SK-N-SH (cell line): ENCODE data around the gene FLT3LG.

Experiments
- CTCF ChIP-seq: fragments of 200-600 bp; sonication (generic); IDR thresholded peaks from 2 replicates; pipeline ENCODE4 v1.6.1; 2017; ENCODE audit warnings: antibody characterized with exemption, mild to moderate bottlenecking, moderate library complexity
- IRF3 ChIP-seq: fragments of 150-350 bp; IDR thresholded peaks from 2 replicates; pipeline ENCODE4 v1.6.1; 2016; ENCODE audit warnings: mild to moderate bottlenecking, low read depth, low read length
- MAX ChIP-seq: IDR thresholded peaks from 2 replicates; pipeline ENCODE4 v1.4.0; 2012; ENCODE audit warnings: low read depth
- NFIC ChIP-seq: IDR thresholded peaks from 2 replicates; pipeline ENCODE4 v1.4.0; 2012; ENCODE audit warnings: borderline replicate concordance

GRCh38 chr19:49453757-49454240 lies 20.2 kb upstream of the FLT3LG start:
- TF ChIP-seq CTCF = no peak
- TF ChIP-seq MAX = no peak
- no peak for TF ChIP-seq IRF3
- TF ChIP-seq NFIC = no peak
